H9 (cell line): ENCODE data around the gene PTTG2. TPM values are rescaled to one million over a fixed set of nuclear protein-coding genes. Genes with fewer than 3 reads are reported as not detected.

Source experiments
- DNase-seq: peaks from one replicate; pipeline ENCODE4 v3.0.0-alpha.2; 2017
- H2AFZ ChIP-seq: one replicate; pipeline ENCODE4 v1.6.1; 2013; ENCODE audit warnings: mild to moderate bottlenecking, low read length, control low read depth, moderate library complexity
- H2AK5ac ChIP-seq: 2 replicates; pipeline ENCODE4 v1.6.1; 2013; ENCODE audit warnings: low read length, control low read depth, mixed read lengths; ENCODE audit not compliant: insufficient read length
- H2BK120ac ChIP-seq: one replicate; pipeline ENCODE4 v1.6.1; 2013; ENCODE audit warnings: low read depth, mild to moderate bottlenecking, low read length, control low read depth, inconsistent platforms; ENCODE audit not compliant: poor library complexity, severe bottlenecking
- H2BK12ac ChIP-seq: 2 replicates; pipeline ENCODE4 v1.6.1; 2013; ENCODE audit warnings: low read length, control low read depth, mixed read lengths, low read depth; ENCODE audit not compliant: insufficient read length
- H2BK15ac ChIP-seq: 2 replicates; pipeline ENCODE4 v1.6.1; 2013; ENCODE audit warnings: low read depth, low read length, control low read depth
- H2BK20ac ChIP-seq: one replicate; pipeline ENCODE4 v1.6.1; 2013; ENCODE audit warnings: low read depth, mild to moderate bottlenecking, low read length, control low read depth, inconsistent platforms; ENCODE audit not compliant: poor library complexity, severe bottlenecking
- H2BK5ac ChIP-seq: 2 replicates; pipeline ENCODE4 v1.6.1; 2013; ENCODE audit warnings: low read length, control low read depth, mixed read lengths; ENCODE audit not compliant: insufficient read length
- H3K14ac ChIP-seq: 2 replicates; pipeline ENCODE4 v1.6.1; 2013; ENCODE audit warnings: low read length, control low read depth; ENCODE audit not compliant: insufficient read depth
- H3K18ac ChIP-seq: 2 replicates; pipeline ENCODE4 v1.6.1; 2013; ENCODE audit warnings: low read depth, mild to moderate bottlenecking, mixed read lengths, low read length, control low read depth; ENCODE audit not compliant: insufficient read length
- H3K23ac ChIP-seq: 2 replicates; pipeline ENCODE4 v1.6.1; 2013; ENCODE audit warnings: low read length, control low read depth, mixed read lengths, low read depth; ENCODE audit not compliant: insufficient read length
- H3K23me2 ChIP-seq: 2 replicates; pipeline ENCODE4 v1.6.1; 2013; ENCODE audit warnings: low read depth, mild to moderate bottlenecking, mixed read lengths, low read length, control low read depth; ENCODE audit not compliant: insufficient read length, poor library complexity, severe bottlenecking
- H3K27ac ChIP-seq: 2 replicates; pipeline ENCODE4 v1.5.1; 2013; ENCODE audit warnings: low read length, control low read depth, mixed read lengths, low read depth; ENCODE audit not compliant: insufficient read length
- H3K27me3 ChIP-seq: 2 replicates; pipeline ENCODE4 v1.6.1; 2013; ENCODE audit warnings: low read length, control low read depth, inconsistent platforms; ENCODE audit not compliant: insufficient read depth
- H3K4ac ChIP-seq: 2 replicates; pipeline ENCODE4 v1.6.1; 2013; ENCODE audit warnings: low read depth, mild to moderate bottlenecking, control low read depth, inconsistent platforms, low read length, moderate library complexity
- H3K4me1 ChIP-seq: 2 replicates; pipeline ENCODE4 v1.6.1; 2013; ENCODE audit warnings: low read length, control low read depth, inconsistent platforms; ENCODE audit not compliant: insufficient read depth
- H3K4me2 ChIP-seq: 2 replicates; pipeline ENCODE4 v1.6.1; 2013; ENCODE audit warnings: low read length, control low read depth, mixed read lengths; ENCODE audit not compliant: insufficient read length, insufficient read depth
- H3K56ac ChIP-seq: 2 replicates; pipeline ENCODE4 v1.6.1; 2013; ENCODE audit warnings: low read depth, mild to moderate bottlenecking, mixed read lengths, low read length, control low read depth; ENCODE audit not compliant: insufficient read length
- H3K79me1 ChIP-seq: 2 replicates; pipeline ENCODE4 v1.6.1; 2013; ENCODE audit warnings: low read depth, mild to moderate bottlenecking, moderate library complexity, low read length, control low read depth, inconsistent platforms; ENCODE audit not compliant: insufficient read depth, poor library complexity, severe bottlenecking
- H3K79me2 ChIP-seq: 2 replicates; pipeline ENCODE4 v1.6.1; 2013; ENCODE audit warnings: low read length, control low read depth, inconsistent platforms; ENCODE audit not compliant: insufficient read depth
- H3K9ac ChIP-seq: 2 replicates; pipeline ENCODE4 v1.6.1; 2013; ENCODE audit warnings: low read length, control low read depth, mixed read lengths; ENCODE audit not compliant: insufficient read length; ENCODE audit errors: extremely low read depth
- H3K9me3 ChIP-seq: one replicate; pipeline ENCODE4 v1.6.1; 2013; ENCODE audit warnings: low read depth, low read length, inconsistent platforms; ENCODE audit not compliant: control insufficient read depth
- H3T11ph ChIP-seq: one replicate; pipeline ENCODE4 v1.6.1; 2013; ENCODE audit warnings: mild to moderate bottlenecking, low read length, control low read depth, inconsistent platforms
- H4K20me1 ChIP-seq: one replicate; pipeline ENCODE4 v1.6.1; 2013; ENCODE audit not compliant: control insufficient read depth, insufficient read length, insufficient read depth
- H4K5ac ChIP-seq: 2 replicates; pipeline ENCODE4 v1.6.1; 2013; ENCODE audit warnings: low read depth, mild to moderate bottlenecking, mixed read lengths, low read length, control low read depth; ENCODE audit not compliant: insufficient read length
- H4K8ac ChIP-seq: replicated peaks from 2 replicates; pipeline ENCODE4 v1.6.1; 2013; ENCODE audit warnings: low read length, control low read depth, mixed read lengths, low read depth; ENCODE audit not compliant: insufficient read length
- H4K91ac ChIP-seq: 2 replicates; pipeline ENCODE4 v1.6.1; 2013; ENCODE audit warnings: low read depth, mild to moderate bottlenecking, moderate library complexity, mixed read lengths, low read length, control low read depth; ENCODE audit not compliant: insufficient read length
- H3K27ac Mint-ChIP-seq, 3 experiments: 2 replicates in 2 of 3; 3 replicates in 1 of 3; pipeline ENCODE4 v1.8.0; 2020 to 2021; ENCODE audit warnings: mixed read lengths in 3 of 3, mild to moderate bottlenecking in 1 of 3, moderate library complexity in 1 of 3
- H3K27me3 Mint-ChIP-seq: 2 replicates; pipeline ENCODE4 v1.8.0; 2021; ENCODE audit warnings: low read depth, mild to moderate bottlenecking, moderate library complexity, mixed read lengths
- H3K36me3 Mint-ChIP-seq, 3 experiments: 2 replicates in 2 of 3; 3 replicates in 1 of 3; pipeline ENCODE4 v1.8.0; 2020 to 2021; ENCODE audit warnings: low read depth in 3 of 3, mixed read lengths in 3 of 3; ENCODE audit not compliant: insufficient read depth in 1 of 3
- H3K4me1 Mint-ChIP-seq, 2 experiments: 2 replicates each; pipeline ENCODE4 v1.8.0; 2020; ENCODE audit warnings: mixed read lengths in 2 of 2
- H3K4me3 Mint-ChIP-seq, 2 experiments: 2 replicates in 1 of 2; 3 replicates in 1 of 2; pipeline ENCODE4 v1.8.0; 2020 to 2021; ENCODE audit warnings: mild to moderate bottlenecking in 2 of 2, mixed read lengths in 2 of 2, moderate library complexity in 1 of 2
- H3K9me3 Mint-ChIP-seq, 2 experiments: 2 replicates in 1 of 2; 3 replicates in 1 of 2; pipeline ENCODE4 v1.8.0; 2020; ENCODE audit warnings: mild to moderate bottlenecking in 2 of 2, mixed read lengths in 2 of 2, moderate library complexity in 1 of 2
- WGBS: extraction: QIAGEN DNeasy Blood & Tissue Kit; methylation state at CpG from one replicate; pipeline ENCODE4 v1.1.7; 2013; ENCODE audit warnings: missing lambda C conversion rate, low lambda C conversion rate, mixed read lengths; ENCODE audit not compliant: insufficient read length; ENCODE audit errors: extremely low coverage; 5-methylcytosine and 5-hydroxymethylcytosine counted together
- total RNA-seq: library from RNA; stranded (reverse); gene quantifications from 2 replicates; pipeline ENCODE4 v1.2.1, GENCODE V29; 2021
- TF ChIP-seq, protein P1 (sequence below): fragments of 200-600 bp; sonication (generic); conservative IDR thresholded peaks from 3 replicates; pipeline ENCODE4 v1.8.0; 2021; ENCODE audit warnings: antibody characterized with exemption, mild to moderate bottlenecking

Gene PTTG2
- total RNA-seq, 1 experiment from 2014 or later, result not detected

DNA sequence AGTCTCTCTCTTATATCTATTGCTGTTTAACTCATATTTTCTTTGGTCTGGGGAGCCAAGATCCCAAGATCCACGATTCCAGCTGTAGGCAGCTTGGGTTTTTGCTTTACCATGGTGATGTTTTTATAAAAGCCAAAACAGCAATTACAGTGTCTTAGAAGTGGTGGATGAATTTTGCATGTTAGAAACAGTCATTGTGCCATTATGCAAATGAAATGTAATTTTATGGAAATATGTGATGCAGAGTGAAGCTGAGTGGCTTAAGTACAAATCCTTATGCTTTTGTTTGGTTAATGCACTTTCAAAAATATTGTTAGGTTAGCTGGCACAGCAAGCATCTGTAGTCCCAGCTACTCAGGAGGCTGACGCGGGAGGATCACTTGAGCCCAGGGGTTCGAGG, 32.8 kb upstream of the PTTG2 start:
- Histone ChIP-seq H3K14ac (no peak overlapping the region), H3K9me3 (no peaks in the 10 kb centered on the region), H3K4me2 (no peak overlapping the region), H4K91ac (no peak overlapping the region), H3K4ac (no peak overlapping the region), H2AFZ (no peak overlapping the region), H4K8ac (no peak overlapping the region), H2BK15ac (no peak overlapping the region), H3K23ac (no peak overlapping the region), H2BK20ac (no peak overlapping the region), H2BK12ac (no peak overlapping the region), H2AK5ac (no peak overlapping the region), H3K4me1 (no peaks in the 10 kb centered on the region), H3K23me2 (no peaks in the 10 kb centered on the region), H3K79me1 (no peaks in the 10 kb centered on the region), H3K27me3 (no peaks in the 10 kb centered on the region), H3K18ac (no peak overlapping the region), H3K79me2 (no peaks in the 10 kb centered on the region), H3K56ac (no peak overlapping the region), H3K27ac (no peak overlapping the region), H4K5ac (no peak overlapping the region), H3K9ac (no peak overlapping the region), H3T11ph (no peak overlapping the region), H2BK5ac (no peak overlapping the region), H4K20me1 (no peaks in the 10 kb centered on the region), H2BK120ac (no peak overlapping the region)
- Mint-ChIP-seq H3K4me3 (no peak overlapping the region), H3K27me3 (no peaks in the 10 kb centered on the region), H3K27ac (peak overlapping the region in 1 of 3 experiments; percentile 87; a peak in 2 of 7 replicates), H3K36me3 (no peaks in the 10 kb centered on the region), H3K4me1 (peaks cover 4 to 13% of the 10 kb centered on the region in 2 experiments; a peak in 3 of 4 replicates), H3K9me3 (no peaks in the 10 kb centered on the region)
- no peak for DNase-seq
- TF ChIP-seq, protein P1, sequence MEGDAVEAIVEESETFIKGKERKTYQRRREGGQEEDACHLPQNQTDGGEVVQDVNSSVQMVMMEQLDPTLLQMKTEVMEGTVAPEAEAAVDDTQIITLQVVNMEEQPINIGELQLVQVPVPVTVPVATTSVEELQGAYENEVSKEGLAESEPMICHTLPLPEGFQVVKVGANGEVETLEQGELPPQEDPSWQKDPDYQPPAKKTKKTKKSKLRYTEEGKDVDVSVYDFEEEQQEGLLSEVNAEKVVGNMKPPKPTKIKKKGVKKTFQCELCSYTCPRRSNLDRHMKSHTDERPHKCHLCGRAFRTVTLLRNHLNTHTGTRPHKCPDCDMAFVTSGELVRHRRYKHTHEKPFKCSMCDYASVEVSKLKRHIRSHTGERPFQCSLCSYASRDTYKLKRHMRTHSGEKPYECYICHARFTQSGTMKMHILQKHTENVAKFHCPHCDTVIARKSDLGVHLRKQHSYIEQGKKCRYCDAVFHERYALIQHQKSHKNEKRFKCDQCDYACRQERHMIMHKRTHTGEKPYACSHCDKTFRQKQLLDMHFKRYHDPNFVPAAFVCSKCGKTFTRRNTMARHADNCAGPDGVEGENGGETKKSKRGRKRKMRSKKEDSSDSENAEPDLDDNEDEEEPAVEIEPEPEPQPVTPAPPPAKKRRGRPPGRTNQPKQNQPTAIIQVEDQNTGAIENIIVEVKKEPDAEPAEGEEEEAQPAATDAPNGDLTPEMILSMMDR, result no peak
- WGBS, result no CpG with 5 or more reads among the region's 4 CpGs
